SK-N-SH treated with all-trans-retinoic acid at 6 μM for 48 hours (cell line): ENCODE measurements around the gene DUS2.

Source experiments
- ATAC-seq: fragments of 200-7000 bp; cut with Tn5 transposase; 3 replicates; pipeline ENCODE4 v1.9.1; 2020; ENCODE audit warnings: mild to moderate bottlenecking, moderate library complexity
- ARNTL ChIP-seq: fragments of 450-650 bp; formaldehyde crosslinking; IDR thresholded peaks from 2 replicates; pipeline ENCODE4 v1.5.0; 2020; ENCODE audit warnings: low read depth, mild to moderate bottlenecking, moderate library complexity, borderline replicate concordance
- BACH2 ChIP-seq: fragments of 250-450 bp; sonication (Bioruptor Pico); IDR thresholded peaks from 2 replicates; pipeline ENCODE4 v1.9.0; 2021; ENCODE audit warnings: mild to moderate bottlenecking, borderline replicate concordance
- CSDC2 ChIP-seq: fragments of 250-450 bp; sonication (Bioruptor Pico); IDR thresholded peaks from 2 replicates; pipeline ENCODE4 v1.5.0; 2020; ENCODE audit warnings: mild to moderate bottlenecking, moderate library complexity
- ESRRG ChIP-seq: fragments of 250-450 bp; sonication (Bioruptor Pico); IDR thresholded peaks from 2 replicates; pipeline ENCODE4 v1.6.1; 2021; ENCODE audit warnings: mild to moderate bottlenecking
- GLIS3 ChIP-seq: fragments of 250-450 bp; sonication (Bioruptor Pico); IDR thresholded peaks from 2 replicates; pipeline ENCODE4 v1.5.0; 2020; ENCODE audit warnings: mild to moderate bottlenecking, moderate library complexity
- ISL1 ChIP-seq: fragments of 250-450 bp; sonication (Bioruptor Pico); IDR thresholded peaks from 2 replicates; pipeline ENCODE4 v2.1.2; 2022; ENCODE audit warnings: mild to moderate bottlenecking, moderate library complexity
- OSR1 ChIP-seq: fragments of 250-450 bp; sonication (Bioruptor Pico); IDR thresholded peaks from 2 replicates; pipeline ENCODE4 v1.8.0; 2022; ENCODE audit warnings: moderate library complexity, mild to moderate bottlenecking, inconsistent platforms
- RARB ChIP-seq: fragments of 250-450 bp; sonication (Bioruptor Pico); IDR thresholded peaks from 2 replicates; pipeline ENCODE4 v1.8.0; 2021; ENCODE audit warnings: mild to moderate bottlenecking, moderate library complexity
- SNAI2 ChIP-seq: fragments of 250-450 bp; sonication (Bioruptor Pico); IDR thresholded peaks from 2 replicates; pipeline ENCODE4 v1.5.0; 2020; ENCODE audit warnings: mild to moderate bottlenecking, moderate library complexity
- TCF4 ChIP-seq: fragments of 250-450 bp; sonication (Bioruptor Pico); IDR thresholded peaks from 2 replicates; pipeline ENCODE4 v1.8.0; 2021; ENCODE audit warnings: mild to moderate bottlenecking, moderate library complexity, borderline replicate concordance
- TOX ChIP-seq: fragments of 250-450 bp; sonication (Bioruptor Pico); IDR thresholded peaks from 2 replicates; pipeline ENCODE4 v1.8.0; 2021; ENCODE audit warnings: mild to moderate bottlenecking, moderate library complexity, borderline replicate concordance
- ZFP3 ChIP-seq: fragments of 250-450 bp; sonication (Bioruptor Pico); IDR thresholded peaks from 2 replicates; pipeline ENCODE4 v1.5.0; 2020; ENCODE audit warnings: mild to moderate bottlenecking, moderate library complexity
- ZNF565 ChIP-seq: fragments of 450-650 bp; formaldehyde crosslinking; conservative IDR thresholded peaks from 2 replicates; pipeline ENCODE4 v1.5.0; 2020; ENCODE audit warnings: low read depth, mild to moderate bottlenecking, moderate library complexity
- ZNF70 ChIP-seq: fragments of 450-650 bp; formaldehyde crosslinking; IDR thresholded peaks from 2 replicates; pipeline ENCODE4 v1.5.0; 2020; ENCODE audit warnings: mild to moderate bottlenecking, moderate library complexity
- ZNF8 ChIP-seq: fragments of 450-650 bp; formaldehyde crosslinking; IDR thresholded peaks from 2 replicates; pipeline ENCODE4 v1.5.0; 2020; ENCODE audit warnings: mild to moderate bottlenecking, moderate library complexity
- TF ChIP-seq, protein P1 (sequence below): fragments of 250-450 bp; sonication (Bioruptor Pico); IDR thresholded peaks from 2 replicates; pipeline ENCODE4 v1.5.0; 2020; ENCODE audit warnings: mild to moderate bottlenecking, moderate library complexity
- TF ChIP-seq, protein P2 (sequence below): fragments of 250-450 bp; sonication (Bioruptor Pico); IDR thresholded peaks from 2 replicates; pipeline ENCODE4 v1.8.0; 2021; ENCODE audit warnings: low read depth, mild to moderate bottlenecking, moderate library complexity, borderline replicate concordance
- TF ChIP-seq, protein P3 (sequence below): fragments of 250-450 bp; sonication (Bioruptor Pico); IDR thresholded peaks from 2 replicates; pipeline ENCODE4 v1.5.1; 2020; ENCODE audit warnings: low read depth, mild to moderate bottlenecking, moderate library complexity
- TF ChIP-seq, protein P4 (sequence below): fragments of 250-450 bp; sonication (Bioruptor Pico); IDR thresholded peaks from 2 replicates; pipeline ENCODE4 v1.5.1; 2021; ENCODE audit warnings: mild to moderate bottlenecking, moderate library complexity

Gene DUS2

DNA sequence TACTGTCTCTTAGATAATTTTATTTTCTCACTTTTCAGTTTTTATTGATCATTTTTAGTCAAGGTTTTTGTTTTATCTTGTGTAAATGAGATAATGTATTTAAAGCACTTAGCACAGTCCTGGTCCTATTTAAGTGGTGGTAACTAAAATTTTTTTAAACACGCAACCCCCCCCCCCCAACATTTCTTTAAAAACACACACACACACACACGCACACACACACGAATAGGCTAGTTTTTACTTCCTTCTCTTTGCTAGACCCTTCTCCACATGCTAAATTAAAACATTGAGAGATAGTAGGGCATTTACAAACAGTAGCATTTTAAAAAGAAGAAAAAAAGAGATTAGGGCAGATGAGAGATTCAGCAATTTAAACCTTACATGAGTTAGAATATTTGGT, 67.0 kb downstream of the DUS2 start:
- ATAC-seq: no peak
- TF ChIP-seq TOX: no peak
- TF ChIP-seq, protein P1, sequence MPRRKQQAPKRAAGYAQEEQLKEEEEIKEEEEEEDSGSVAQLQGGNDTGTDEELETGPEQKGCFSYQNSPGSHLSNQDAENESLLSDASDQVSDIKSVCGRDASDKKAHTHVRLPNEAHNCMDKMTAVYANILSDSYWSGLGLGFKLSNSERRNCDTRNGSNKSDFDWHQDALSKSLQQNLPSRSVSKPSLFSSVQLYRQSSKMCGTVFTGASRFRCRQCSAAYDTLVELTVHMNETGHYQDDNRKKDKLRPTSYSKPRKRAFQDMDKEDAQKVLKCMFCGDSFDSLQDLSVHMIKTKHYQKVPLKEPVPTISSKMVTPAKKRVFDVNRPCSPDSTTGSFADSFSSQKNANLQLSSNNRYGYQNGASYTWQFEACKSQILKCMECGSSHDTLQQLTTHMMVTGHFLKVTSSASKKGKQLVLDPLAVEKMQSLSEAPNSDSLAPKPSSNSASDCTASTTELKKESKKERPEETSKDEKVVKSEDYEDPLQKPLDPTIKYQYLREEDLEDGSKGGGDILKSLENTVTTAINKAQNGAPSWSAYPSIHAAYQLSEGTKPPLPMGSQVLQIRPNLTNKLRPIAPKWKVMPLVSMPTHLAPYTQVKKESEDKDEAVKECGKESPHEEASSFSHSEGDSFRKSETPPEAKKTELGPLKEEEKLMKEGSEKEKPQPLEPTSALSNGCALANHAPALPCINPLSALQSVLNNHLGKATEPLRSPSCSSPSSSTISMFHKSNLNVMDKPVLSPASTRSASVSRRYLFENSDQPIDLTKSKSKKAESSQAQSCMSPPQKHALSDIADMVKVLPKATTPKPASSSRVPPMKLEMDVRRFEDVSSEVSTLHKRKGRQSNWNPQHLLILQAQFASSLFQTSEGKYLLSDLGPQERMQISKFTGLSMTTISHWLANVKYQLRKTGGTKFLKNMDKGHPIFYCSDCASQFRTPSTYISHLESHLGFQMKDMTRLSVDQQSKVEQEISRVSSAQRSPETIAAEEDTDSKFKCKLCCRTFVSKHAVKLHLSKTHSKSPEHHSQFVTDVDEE: no peak
- no peak for TF ChIP-seq ESRRG
- no peak for TF ChIP-seq ZFP3 (CRISPR knock-in tag)
- no peak for TF ChIP-seq OSR1 (CRISPR knock-in tag)
- no peak for TF ChIP-seq ZNF565 (CRISPR knock-in tag)
- TF ChIP-seq CSDC2: no peak
- no peak for TF ChIP-seq RARB (CRISPR knock-in tag)
- TF ChIP-seq, protein P2, sequence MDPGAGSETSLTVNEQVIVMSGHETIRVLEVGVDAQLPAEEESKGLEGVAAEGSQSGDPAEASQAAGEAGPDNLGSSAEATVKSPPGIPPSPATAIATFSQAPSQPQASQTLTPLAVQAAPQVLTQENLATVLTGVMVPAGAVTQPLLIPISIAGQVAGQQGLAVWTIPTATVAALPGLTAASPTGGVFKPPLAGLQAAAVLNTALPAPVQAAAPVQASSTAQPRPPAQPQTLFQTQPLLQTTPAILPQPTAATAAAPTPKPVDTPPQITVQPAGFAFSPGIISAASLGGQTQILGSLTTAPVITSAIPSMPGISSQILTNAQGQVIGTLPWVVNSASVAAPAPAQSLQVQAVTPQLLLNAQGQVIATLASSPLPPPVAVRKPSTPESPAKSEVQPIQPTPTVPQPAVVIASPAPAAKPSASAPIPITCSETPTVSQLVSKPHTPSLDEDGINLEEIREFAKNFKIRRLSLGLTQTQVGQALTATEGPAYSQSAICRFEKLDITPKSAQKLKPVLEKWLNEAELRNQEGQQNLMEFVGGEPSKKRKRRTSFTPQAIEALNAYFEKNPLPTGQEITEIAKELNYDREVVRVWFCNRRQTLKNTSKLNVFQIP (CRISPR knock-in tag): no peak
- no peak for TF ChIP-seq ARNTL
- TF ChIP-seq SNAI2 (CRISPR knock-in tag): no peak

DNA sequence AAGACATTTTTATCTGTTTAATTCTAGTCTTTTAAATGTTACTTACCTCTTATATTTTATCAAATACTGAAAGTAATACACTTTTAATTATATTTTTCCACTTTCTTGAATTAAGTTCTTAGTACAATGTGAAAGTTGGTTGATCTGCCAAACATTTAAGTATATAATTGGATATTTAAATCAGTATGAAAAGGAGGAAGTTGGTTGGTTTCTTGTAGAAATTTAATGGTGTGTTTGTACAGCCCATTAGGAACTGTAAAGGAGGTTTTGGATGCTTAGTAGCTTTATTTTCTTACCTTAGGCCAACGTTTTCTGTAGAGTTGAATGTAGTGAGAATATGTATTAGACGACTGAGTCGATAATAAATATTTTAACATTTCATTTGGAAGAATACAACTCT, 67.4 kb downstream of the DUS2 start:
- TF ChIP-seq TOX: no peak
- no peak for TF ChIP-seq OSR1 (CRISPR knock-in tag)
- no peak for TF ChIP-seq ISL1
- no peak for TF ChIP-seq TCF4
- TF ChIP-seq, protein P3, sequence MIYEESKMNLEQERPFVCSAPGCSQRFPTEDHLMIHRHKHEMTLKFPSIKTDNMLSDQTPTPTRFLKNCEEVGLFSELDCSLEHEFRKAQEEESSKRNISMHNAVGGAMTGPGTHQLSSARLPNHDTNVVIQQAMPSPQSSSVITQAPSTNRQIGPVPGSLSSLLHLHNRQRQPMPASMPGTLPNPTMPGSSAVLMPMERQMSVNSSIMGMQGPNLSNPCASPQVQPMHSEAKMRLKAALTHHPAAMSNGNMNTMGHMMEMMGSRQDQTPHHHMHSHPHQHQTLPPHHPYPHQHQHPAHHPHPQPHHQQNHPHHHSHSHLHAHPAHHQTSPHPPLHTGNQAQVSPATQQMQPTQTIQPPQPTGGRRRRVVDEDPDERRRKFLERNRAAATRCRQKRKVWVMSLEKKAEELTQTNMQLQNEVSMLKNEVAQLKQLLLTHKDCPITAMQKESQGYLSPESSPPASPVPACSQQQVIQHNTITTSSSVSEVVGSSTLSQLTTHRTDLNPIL (CRISPR knock-in tag): no peak
- no peak for TF ChIP-seq ZFP3 (CRISPR knock-in tag)
- no peak for TF ChIP-seq ZNF565 (CRISPR knock-in tag)
- no peak for TF ChIP-seq ZNF70 (CRISPR knock-in tag)
- TF ChIP-seq, protein P1: no peak
- no peak for TF ChIP-seq ZNF8 (CRISPR knock-in tag)
- TF ChIP-seq, protein P2 (CRISPR knock-in tag): no peak

DNA sequence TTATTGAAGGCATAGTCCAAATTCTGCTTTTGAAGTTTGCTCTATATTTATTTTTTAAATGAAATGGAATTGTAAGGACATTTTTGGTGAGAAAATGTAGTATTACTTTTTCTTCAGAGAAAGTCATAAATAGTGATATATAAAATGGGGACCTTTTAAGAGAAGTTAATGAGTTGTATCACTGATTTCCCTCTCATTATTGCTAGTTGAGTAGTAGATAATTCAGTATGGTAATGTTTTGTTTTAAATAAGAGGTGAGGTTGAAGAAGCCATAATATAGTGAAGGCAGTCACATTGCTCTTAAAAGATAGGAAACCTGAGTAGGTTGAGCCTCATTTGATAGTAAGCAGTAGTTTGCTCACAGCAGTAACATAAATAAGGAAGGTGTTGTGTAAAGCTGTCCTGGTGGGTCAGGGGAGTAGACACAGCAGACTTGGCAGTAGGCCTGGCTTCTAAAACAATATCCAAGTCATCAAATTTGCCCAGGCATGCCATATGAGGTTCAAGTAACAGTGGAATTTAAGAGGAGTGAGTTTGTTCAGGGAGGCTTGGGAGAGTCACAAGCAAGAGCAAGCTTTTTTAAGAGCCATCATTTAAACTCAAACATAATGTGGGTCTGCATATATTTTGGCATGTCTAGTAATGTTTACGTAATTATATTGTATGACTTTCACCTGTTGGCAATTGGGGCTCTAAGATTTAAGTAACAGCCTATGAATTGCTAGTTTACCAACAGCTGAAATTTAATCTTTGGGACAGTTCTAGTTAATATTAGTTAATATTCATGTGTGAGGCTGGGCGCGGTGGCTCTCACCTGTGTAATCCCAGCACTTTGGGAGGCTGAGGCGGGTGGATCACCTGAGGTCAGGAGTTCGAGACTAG, 68.5 kb downstream of the DUS2 start:
- peak; percentile 68 for ATAC-seq
- TF ChIP-seq ESRRG (no peak), GLIS3 (CRISPR knock-in tag) (no peak), ZFP3 (CRISPR knock-in tag) (no peak), OSR1 (CRISPR knock-in tag) (no peak), BACH2 (CRISPR knock-in tag) (no peak), RARB (CRISPR knock-in tag) (no peak), TOX (no peak)
- TF ChIP-seq, protein P1: no peak
- TF ChIP-seq, protein P3 (CRISPR knock-in tag): no peak
- TF ChIP-seq, protein P4, sequence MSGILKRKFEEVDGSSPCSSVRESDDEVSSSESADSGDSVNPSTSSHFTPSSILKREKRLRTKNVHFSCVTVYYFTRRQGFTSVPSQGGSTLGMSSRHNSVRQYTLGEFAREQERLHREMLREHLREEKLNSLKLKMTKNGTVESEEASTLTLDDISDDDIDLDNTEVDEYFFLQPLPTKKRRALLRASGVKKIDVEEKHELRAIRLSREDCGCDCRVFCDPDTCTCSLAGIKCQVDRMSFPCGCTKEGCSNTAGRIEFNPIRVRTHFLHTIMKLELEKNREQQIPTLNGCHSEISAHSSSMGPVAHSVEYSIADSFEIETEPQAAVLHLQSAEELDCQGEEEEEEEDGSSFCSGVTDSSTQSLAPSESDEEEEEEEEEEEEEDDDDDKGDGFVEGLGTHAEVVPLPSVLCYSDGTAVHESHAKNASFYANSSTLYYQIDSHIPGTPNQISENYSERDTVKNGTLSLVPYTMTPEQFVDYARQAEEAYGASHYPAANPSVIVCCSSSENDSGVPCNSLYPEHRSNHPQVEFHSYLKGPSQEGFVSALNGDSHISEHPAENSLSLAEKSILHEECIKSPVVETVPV (CRISPR knock-in tag): no peak

More for the DNA sequence above, 67.4 kb downstream of the DUS2 start:
- ATAC-seq: no peak
